Measurements from ENCODE around the gene ADAM11. TPM values are rescaled to one million over a fixed set of nuclear protein-coding genes. Genes with fewer than 3 reads are reported as not detected.

The ADAM11 gene
- polyA plus RNA-seq, 1 donor (not counting 4 experiments of a cell fraction or from before 2014, with no cell fraction given) = 0.03 TPM

GRCh38 chr17:44772308-44773045 lies 13.7 kb downstream of the ADAM11 start:
- no peaks in the 10 kb centered on the region for H3K79me2 ChIP-seq (ENCODE audit: control insufficient read depth, insufficient read depth, low read length)
- H3K27me3 ChIP-seq (ENCODE audit: control insufficient read depth, extremely low read depth, insufficient read depth, low read length) = peaks cover 19% of the 10 kb centered on the region

GRCh38 chr17:44773140-44773539 lies 14.4 kb downstream of the ADAM11 start:
- Histone ChIP-seq H3K4me2 (ENCODE audit: control insufficient read depth, extremely low read depth, insufficient read depth, low read depth, low read length) (no peak overlapping the region), H3K4me1 (ENCODE audit: control insufficient read depth, extremely low read depth, insufficient read depth, low read length) (peaks cover 15% of the 10 kb centered on the region), H4K20me1 (ENCODE audit: control insufficient read depth, extremely low read depth, insufficient read depth, low read length) (no peaks in the 10 kb centered on the region), H2AFZ (ENCODE audit: control insufficient read depth, low read length) (no peak overlapping the region), H3K27me3 (ENCODE audit: control insufficient read depth, extremely low read depth, insufficient read depth, low read length) (peaks cover 19% of the 10 kb centered on the region), H3K9me3 (ENCODE audit: control insufficient read depth, low read depth, low read length) (no peaks in the 10 kb centered on the region), H3K9ac (ENCODE audit: control insufficient read depth, extremely low read depth, insufficient read depth, low read length) (no peak overlapping the region), H3K36me3 (ENCODE audit: control insufficient read depth in 2 of 2, extremely low read depth in 1 of 2, insufficient read depth in 2 of 2, low read length in 2 of 2) (no peaks in the 10 kb centered on the region), H3K9me1 (ENCODE audit: control insufficient read depth, extremely low read depth, insufficient read depth, low read length) (no peaks in the 10 kb centered on the region), H3K4me3 (ENCODE audit: control insufficient read depth in 2 of 3, extremely low read depth in 1 of 3, insufficient read depth in 2 of 3, low read depth in 1 of 3, low read length in 3 of 3) (no peak overlapping the region), H3K79me2 (ENCODE audit: control insufficient read depth, insufficient read depth, low read length) (no peaks in the 10 kb centered on the region), H3K27ac (ENCODE audit: control insufficient read depth, insufficient read depth, low read length) (no peak overlapping the region)
- DNase-seq (ENCODE audit: low read depth, low spot score) = no peak
- TF ChIP-seq CTCF (optimal IDR thresholded peaks at IDR 0.05 in 1 of 3, IDR thresholded peaks at IDR 0.05 in 1 of 3, conservative IDR thresholded peaks at IDR 0.05 in 1 of 3; ENCODE audit: extremely low read depth in 1 of 3, insufficient read depth in 2 of 3, low read length in 3 of 3) (no peak), EZH2 (IDR thresholded peaks at IDR 0.05; ENCODE audit: low read length) (no peak)
- dilution Hi-C loops (cut with MboI; ENCODE audit: extremely low pct_ligation_motif_present, low sequenced_read_pairs) = no loop called here
- FAIRE-seq = no peak

More at GRCh38 chr17:44772308-44773045, 13.7 kb downstream of the ADAM11 start:
- TF ChIP-seq EZH2 (IDR thresholded peaks at IDR 0.05; ENCODE audit: low read length) (no peak), CTCF (optimal IDR thresholded peaks at IDR 0.05 in 1 of 3, IDR thresholded peaks at IDR 0.05 in 1 of 3, conservative IDR thresholded peaks at IDR 0.05 in 1 of 3; ENCODE audit: extremely low read depth in 1 of 3, insufficient read depth in 2 of 3, low read length in 3 of 3) (no peak)
- H2AFZ ChIP-seq (ENCODE audit: control insufficient read depth, low read length) = no peak overlapping the region
- DNase-seq (ENCODE audit: low read depth, low spot score) (no peak), FAIRE-seq (no peak)
- no peaks in the 10 kb centered on the region for H3K9me3 ChIP-seq (ENCODE audit: control insufficient read depth, low read depth, low read length)
- H4K20me1 ChIP-seq (ENCODE audit: control insufficient read depth, extremely low read depth, insufficient read depth, low read length) = no peaks in the 10 kb centered on the region
- no peak overlapping the region for H3K4me2 ChIP-seq (ENCODE audit: control insufficient read depth, extremely low read depth, insufficient read depth, low read depth, low read length)
- H3K27ac ChIP-seq (ENCODE audit: control insufficient read depth, insufficient read depth, low read length) = no peak overlapping the region
- H3K4me1 ChIP-seq (ENCODE audit: control insufficient read depth, extremely low read depth, insufficient read depth, low read length) = peaks cover 15% of the 10 kb centered on the region
- no peaks in the 10 kb centered on the region for H3K9me1 ChIP-seq (ENCODE audit: control insufficient read depth, extremely low read depth, insufficient read depth, low read length)
- dilution Hi-C loops (cut with MboI; ENCODE audit: extremely low pct_ligation_motif_present, low sequenced_read_pairs) = no loop called here
- no peak overlapping the region for H3K9ac ChIP-seq (ENCODE audit: control insufficient read depth, extremely low read depth, insufficient read depth, low read length)
- no peaks in the 10 kb centered on the region for H3K36me3 ChIP-seq (ENCODE audit: control insufficient read depth in 2 of 2, extremely low read depth in 1 of 2, insufficient read depth in 2 of 2, low read length in 2 of 2)
- H3K4me3 ChIP-seq (ENCODE audit: control insufficient read depth in 2 of 3, extremely low read depth in 1 of 3, insufficient read depth in 2 of 3, low read depth in 1 of 3, low read length in 3 of 3) = no peak overlapping the region
